Posterior cingulate gyrus (tissue), 11 donors: ENCODE results near the gene SLC9B2.

ENCODE experiments used
- DNase-seq, 10 donors: peaks; one replicate each; pipeline versions ENCODE4 v3.0.0 to v3.0.0-alpha.2; 2020 to 2021; ENCODE audit warnings: mixed read lengths in 3 of 10
- intact Hi-C: fragments of 100-400 bp; cut with DNase I; formaldehyde crosslinking; loops from one replicate; pipeline ENCODE4 v1.15.1; 2023

The SLC9B2 gene, protein sequence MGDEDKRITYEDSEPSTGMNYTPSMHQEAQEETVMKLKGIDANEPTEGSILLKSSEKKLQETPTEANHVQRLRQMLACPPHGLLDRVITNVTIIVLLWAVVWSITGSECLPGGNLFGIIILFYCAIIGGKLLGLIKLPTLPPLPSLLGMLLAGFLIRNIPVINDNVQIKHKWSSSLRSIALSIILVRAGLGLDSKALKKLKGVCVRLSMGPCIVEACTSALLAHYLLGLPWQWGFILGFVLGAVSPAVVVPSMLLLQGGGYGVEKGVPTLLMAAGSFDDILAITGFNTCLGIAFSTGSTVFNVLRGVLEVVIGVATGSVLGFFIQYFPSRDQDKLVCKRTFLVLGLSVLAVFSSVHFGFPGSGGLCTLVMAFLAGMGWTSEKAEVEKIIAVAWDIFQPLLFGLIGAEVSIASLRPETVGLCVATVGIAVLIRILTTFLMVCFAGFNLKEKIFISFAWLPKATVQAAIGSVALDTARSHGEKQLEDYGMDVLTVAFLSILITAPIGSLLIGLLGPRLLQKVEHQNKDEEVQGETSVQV

DNA sequence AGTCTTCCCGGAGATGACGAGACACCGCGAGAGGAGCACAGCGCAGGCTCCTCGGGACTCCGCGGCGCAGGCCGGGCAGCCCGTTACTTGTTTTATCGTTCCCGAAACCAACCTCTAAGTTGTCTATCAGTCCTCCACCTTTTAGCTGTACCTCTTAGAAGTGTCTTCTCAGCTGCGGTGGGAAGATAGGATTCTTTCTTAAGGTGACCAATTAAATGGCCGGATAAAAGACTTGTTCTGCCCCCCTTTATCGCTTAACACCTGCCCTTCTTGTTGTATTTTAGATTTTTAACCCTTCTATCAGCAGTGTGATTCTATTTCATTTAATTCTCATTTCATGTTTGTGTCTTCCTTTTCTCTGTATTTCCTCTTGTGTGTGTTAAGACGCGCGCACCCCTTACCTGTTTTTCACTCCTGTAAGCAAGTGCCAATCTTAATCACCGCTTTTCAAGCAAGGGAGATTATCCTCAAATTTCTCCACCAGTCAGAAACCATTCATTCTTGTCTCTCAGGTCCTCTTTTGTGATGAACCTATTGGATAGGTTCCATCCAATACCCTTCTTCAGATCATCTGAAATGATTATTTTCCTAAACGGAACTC is at the start of gene SLC9B2:
Gene SLC9B2, minus strand, starts transcription at position 15 of the 601 bp plus-strand sequence. CDS start 9,211 bp downstream, outside the sequence.
- intact Hi-C loops = loop anchor here (5.0 kb wide), 1 partner anchor 575 kb away; the partner anchor contains the start of gene NFKB1
- no peak for DNase-seq

DNA sequence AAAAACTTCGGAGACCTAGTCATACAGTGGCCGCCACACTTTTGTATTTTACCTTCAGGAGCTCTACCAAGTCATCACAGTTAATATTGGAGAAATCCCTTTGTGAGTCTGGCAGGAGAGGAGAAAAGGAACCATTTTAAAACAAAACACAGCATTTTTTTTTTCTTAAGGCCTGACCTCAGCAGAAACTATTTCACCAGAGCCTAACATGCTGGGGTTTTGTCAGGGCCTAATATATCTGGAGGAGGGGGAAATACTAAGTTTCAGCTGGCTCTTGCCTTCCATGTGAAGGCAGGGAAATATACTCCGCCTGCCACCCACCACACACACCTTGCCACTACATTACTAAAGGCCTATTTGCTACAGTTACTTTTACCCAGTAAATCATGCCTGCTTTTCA is 49.6 kb upstream of the SLC9B2 start:
- DNase-seq = no peak
- intact Hi-C loops = no loop called here

DNA sequence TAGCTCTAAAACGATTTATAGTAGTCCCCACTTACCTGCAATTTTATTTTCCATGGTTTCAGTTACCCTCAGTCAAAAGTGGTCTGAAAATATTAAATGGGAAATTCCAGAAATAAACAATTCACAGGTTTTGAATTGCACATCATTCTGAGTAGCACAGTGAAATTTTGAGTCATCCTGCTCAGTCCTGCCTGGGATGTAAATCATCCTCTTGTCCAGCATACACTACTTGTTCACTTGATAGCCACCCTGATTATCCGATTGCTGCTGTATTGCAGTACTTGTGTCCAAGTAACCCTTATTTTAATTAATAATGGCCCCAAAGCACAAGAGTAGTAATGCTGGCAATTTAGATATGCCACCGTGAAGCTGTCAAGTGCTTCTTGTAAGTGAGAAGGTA is 46.6 kb upstream of the SLC9B2 start:
- intact Hi-C loops = no loop called here
- DNase-seq = no peak

DNA sequence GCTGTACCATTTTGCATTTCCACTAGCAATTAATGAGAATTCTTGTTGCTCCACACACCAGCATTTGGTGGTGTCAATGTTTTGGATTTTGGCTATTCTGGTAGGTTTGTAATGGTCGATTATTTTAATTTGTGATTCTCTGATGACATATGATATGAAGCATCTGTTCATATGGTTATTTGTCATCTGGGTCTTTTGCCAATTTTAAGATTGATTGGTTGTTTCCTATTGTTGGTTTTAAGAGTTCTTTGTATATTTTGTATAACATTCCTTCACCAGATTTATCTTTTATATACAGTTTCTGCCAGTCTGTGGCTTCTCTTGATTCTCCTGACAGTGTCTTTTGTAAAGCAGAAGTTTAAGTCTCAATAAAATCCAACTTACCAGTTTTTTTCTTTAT is 41.6 kb upstream of the SLC9B2 start:
- DNase-seq = no peak
- intact Hi-C loops = no loop called here

DNA sequence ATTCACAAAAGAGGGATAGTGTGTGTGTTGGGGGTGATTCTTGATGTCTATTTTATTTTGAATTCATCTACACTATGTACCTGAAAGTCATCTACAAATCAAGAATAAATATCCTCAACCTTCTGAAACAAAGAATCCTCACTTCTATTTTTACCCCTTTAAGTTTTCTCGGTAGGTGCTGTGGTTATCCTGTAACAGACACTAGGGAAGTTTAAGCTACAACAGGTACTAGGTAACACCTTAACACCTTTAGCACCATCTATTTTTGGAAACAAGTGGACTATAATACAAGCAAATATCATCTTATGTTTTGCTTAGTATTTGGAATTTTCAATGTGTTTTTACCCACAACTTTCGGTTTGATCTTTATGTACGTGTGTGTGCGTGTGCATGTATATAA is 35.0 kb upstream of the SLC9B2 start:
- intact Hi-C loops = no loop called here
- DNase-seq = no peak

DNA sequence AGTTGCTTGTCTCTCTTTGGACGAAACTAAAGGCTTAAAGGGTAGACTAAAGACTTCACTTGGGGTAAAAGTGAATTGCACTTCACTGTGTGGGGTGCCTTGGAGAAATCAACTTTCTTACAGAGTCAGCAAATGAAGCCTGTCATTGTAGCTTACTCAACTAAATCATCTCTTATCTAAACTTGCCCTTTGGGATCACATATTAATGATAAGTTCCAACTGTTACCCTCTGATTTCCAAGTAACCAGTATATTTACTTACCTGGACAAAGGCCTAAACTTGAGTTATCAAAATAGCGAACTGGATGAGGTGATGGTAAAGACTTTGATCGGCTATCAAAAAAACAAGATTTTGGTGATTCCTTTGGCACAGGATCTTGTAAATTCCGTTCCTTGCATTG is 32.0 kb upstream of the SLC9B2 start:
- intact Hi-C loops = no loop called here
- no peak for DNase-seq

DNA sequence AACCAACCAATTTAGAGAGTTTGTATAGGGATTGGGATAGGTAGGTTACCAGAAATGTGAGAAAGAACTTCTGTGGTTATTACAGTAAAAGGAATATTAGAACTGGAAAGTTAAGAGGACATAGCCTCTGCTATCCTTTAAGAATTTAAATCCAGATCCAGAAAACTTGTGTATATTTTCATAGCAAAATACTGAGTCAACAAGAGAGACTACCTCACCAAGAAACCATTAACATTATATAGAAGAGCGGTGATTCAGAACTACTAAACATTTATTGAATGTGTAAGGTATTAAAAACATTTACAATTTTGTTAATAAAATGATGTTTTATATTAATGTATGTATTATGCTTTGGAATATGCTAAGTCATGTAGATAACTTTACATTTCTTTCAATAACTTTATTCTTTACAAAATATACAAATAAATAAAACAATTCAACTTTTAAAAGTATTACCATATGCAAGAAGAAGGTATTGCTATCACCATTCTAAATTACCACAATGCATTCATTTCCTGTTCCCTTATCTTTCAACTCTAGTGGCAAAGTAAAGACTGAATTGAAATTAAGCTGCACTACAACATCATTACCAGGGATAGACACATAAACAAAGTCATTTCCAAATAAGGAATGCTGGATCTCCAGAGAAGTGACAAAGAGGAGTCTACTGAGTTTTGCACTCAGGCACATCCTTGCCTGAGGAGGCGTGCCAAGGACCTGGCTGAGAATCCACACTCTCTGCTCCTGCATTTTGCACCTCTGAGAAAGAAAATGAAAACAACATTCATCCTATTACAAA is 29.2 kb upstream of the SLC9B2 start:
- intact Hi-C loops = no loop called here
- DNase-seq = no peak

DNA sequence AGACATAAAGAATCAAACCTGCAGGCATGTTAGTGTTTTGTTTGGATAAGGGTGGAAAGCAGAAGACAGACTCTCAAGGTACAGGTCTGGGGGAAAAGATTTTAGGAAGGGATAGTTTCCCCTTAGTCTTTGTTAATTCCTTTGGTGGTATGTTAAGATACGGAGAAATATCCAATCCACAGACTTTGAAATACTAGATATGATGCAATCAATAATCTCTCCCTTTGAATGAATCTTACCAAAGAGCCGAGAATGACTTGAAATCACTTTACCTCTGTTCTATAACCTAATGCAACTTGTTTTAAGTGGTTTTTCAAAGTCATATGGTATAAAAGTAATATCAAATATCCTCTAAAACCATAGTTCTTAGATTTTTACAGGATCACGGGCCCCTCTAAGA is 28.3 kb upstream of the SLC9B2 start:
- intact Hi-C loops = no loop called here
- no peak for DNase-seq

DNA sequence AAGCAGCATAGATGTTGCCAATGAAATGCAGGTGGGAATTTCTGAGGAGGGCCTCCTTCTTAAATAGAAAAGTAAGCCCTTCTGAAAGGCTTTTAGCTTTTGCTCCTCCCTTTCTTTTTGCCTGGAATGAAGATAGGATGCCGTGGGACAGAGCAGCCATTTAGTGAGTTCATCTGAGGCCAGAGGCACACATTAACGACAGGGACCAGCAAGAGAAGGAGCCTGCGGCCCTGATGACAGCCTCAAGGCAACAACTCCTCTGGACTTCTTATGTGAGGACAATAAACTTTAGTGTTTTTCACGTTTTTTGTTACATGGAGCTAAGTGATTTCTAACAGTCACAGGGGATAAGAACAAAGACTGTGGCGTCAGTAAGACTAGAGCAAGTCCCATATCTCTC is 24.1 kb upstream of the SLC9B2 start:
- intact Hi-C loops = no loop called here
- no peak for DNase-seq

DNA sequence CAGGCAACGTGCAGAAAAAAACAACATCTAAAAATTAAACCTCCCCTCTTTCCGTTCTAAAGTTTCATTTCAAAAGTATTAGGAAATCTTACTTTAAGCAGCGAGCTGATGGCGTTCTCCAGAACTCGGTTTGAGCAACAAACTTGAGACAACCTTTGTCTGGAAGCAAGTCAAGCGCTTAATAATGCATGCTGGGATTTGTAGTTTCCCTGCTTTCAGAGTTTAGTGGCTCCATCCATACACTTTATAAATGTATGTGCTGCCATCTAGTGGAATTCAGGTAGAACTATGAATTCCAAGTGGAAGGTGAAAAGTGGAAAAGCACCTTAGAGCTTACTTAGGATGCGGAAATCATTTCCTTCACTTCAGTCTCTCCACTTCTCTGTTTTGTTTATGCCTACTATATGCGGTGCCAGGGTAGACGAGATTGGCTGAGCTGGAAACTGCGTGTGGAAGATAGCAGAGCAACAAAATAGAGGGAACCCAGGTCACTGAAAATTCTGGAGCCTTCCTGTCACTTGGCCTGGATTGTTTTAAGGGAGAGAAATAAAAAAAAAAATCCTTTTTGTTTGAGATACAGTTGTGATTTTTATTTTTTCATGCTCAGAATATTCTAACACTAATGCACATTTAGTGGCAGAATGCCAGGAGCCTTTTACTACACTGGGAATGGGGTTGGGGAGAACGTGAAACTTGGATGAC is 23.3 kb upstream of the SLC9B2 start, which contains the start of gene BDH2:
Gene BDH2, minus strand, starts transcription at position 144 of the 702 bp plus-strand sequence. CDS start 3,580 bp downstream, outside the sequence.
- intact Hi-C loops = loop anchor here (5.0 to 10.0 kb wide), 2 partner anchors 55 to 273 kb away; partner anchors contain the start of gene UBE2D3

DNA sequence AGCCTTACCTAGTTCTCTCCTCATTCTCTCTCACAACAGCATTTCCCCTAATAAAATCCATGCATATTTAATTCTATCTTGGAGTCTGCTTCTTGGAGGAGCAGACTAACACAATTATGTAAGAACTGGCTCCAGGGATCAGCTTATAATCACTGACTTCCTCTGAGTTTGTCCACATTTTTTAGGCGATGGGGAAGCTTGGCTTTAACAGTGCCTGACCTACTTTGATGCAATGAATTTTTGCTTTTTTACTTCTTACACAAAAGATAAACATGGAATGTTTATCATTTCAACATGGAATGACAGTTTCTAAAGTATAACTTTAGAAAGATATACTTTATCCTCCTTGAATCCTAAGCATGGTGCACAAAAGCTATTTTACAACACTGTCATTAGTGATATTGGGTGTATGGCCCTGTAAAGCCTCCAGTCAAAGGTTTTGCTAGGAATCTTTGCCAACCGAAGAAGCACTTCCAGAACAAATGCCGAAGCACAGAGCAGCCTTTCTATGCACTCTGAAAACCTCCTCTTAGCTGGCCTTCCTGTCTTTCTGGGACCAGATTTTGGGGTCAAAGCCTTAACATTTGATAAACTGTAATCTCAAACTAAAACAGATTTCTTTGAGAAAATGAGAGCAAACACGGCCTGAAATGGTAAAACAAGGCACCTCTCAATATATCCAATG is 22.3 kb upstream of the SLC9B2 start:
- intact Hi-C loops = loop anchor here (5.0 to 10.0 kb wide), 2 partner anchors 54 to 272 kb away; partner anchors contain the start of gene UBE2D3
- DNase-seq = no peak

More for the DNA sequence above, 23.3 kb upstream of the SLC9B2 start, which contains the start of gene BDH2:
- DNase-seq = peak in 2 of 10 donors; percentile 9 to 34

DNA sequence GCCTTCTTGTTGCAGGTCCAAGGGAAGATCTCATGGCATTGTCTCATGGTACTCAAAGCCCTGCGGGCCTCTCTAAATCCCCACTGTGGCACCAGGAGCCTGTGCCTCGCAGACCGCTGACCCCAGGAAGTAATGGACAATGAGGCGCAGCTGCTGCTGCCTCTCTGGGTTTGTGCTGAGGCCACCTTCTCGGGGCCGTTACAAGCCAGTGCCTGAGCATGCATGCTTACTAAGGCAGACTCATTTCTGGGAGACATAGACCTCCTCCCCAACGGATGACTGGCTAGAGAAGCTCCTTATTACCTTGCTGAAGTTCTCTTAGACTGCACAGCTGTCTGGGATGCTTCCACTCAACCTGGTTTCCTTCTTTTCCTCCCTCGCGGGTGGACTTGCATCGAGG is 21.8 kb upstream of the SLC9B2 start:
- intact Hi-C loops = loop anchor here (5.0 to 10.0 kb wide), 2 partner anchors 54 to 271 kb away; partner anchors contain the start of gene UBE2D3
- no peak for DNase-seq

DNA sequence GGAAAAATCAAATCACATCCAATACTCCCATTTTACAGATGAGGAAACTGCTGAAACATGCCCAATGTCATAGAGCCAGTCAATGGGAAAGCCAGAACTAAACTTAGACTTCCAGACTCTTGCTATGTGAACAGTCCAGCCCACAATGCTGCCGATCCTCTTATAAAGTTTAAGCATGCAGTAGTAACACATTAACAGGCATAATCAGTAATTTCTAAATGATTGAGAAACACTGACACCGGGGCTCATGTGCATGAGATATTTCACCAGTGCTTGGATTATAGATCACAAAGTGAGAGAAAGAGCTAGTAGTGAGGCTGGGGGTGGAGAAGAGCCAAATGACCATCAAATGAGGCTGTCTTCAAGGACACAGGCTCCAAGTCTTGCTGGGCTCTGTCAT is 20.6 kb upstream of the SLC9B2 start:
- DNase-seq = no peak
- intact Hi-C loops = loop anchor here (5.0 to 10.0 kb wide), 2 partner anchors 52 to 270 kb away; partner anchors contain the start of gene UBE2D3

DNA sequence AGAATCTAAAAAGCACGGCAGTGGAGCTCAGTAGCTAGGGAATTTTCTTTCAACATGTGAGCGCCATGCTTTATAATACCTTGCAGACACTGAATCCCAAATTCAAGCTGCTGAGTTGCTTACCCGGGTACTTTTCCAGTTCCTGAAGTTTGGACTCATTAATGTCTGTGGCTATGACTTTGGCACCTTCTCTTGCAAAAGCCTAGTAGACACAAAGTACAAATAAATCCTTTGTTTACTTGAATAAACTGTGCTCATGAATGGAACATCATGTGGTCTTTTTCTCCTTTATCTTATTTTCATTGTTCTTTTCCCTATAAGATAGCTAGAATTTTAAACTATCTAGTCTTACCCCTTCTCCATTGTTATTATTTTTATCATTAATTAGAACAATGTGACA is 18.5 kb upstream of the SLC9B2 start:
- no peak for DNase-seq

DNA sequence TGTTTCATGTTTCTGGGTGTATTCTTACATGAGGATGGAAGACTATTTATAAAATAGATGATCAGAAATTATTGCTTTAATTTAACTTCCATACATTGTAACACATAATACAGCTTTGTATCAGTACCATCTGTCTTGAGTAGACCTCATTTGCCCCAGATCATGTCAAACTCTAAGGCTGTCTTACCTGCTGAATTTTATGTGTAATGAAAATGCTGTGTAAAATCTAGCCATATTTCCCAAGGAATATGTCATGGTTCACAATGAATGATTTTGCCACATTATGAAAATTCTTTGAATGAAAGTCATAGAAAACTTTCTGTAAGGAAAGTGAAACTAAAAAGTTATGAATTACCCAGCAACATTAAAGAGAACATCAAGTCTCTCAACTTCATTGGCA is 15.7 kb upstream of the SLC9B2 start:
- intact Hi-C loops = loop anchor here (5.0 to 10.0 kb wide), 4 partner anchors 47 to 660 kb away; no protein-coding TSS in a partner anchor

More for the DNA sequence above, 18.5 kb upstream of the SLC9B2 start:
- intact Hi-C loops = loop anchor here (5.0 to 10.0 kb wide), 2 partner anchors 50 to 268 kb away; partner anchors contain the start of gene UBE2D3

DNA sequence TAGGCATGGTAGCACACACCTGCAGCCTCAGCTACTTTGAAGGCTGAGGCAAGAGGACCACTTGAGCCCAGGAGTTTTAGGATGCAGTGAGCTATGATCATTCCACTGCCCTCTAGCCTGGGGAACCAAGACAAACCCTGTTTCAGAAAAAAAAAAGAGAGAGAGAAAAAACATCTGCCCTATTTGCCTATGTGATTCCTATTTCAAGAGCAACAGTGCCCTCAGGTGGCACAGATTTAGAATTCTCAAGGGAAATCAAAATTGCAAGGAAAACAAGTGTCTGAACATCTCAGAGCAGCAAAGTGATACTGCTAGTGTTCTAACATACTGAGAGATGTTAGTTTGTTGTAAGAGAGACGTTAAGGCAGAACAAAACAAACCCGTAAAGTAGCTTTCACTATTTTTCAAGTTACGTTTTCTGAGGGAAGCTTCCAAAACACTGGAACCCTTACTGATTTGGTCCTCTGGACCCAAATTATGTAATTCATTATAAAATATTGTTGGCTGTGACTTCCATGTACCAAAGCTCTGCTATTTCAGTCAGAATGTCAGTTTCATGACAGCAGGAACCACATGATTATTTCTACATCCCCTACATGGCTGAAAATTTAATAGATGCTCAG is 15.2 kb upstream of the SLC9B2 start:
- intact Hi-C loops = loop anchor here (5.0 to 10.0 kb wide), 4 partner anchors 47 to 659 kb away; no protein-coding TSS in a partner anchor
- peak in 3 of 10 donors; percentile 12 to 54 (median 20) for DNase-seq

More for the DNA sequence above, 15.7 kb upstream of the SLC9B2 start:
- DNase-seq = no peak

DNA sequence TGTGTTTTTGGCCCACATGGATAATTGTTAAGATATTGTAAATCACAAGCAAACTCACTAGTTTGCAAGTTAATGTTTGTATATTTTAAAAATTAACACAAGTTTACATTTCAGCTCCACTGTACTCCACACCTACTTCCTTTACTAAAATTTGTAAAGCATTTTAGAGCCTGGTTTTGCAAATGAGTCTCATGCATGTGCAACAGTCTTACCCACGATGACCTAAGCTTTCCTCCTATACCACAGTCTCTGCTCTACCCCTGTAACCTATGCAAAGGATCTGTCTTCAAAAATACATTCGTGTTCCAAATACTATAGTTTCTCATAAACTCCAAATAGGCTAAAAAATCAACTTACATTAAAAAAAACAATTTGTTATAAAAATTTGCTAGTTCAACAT is 12.9 kb upstream of the SLC9B2 start:
- DNase-seq = no peak
- intact Hi-C loops = no loop called here

DNA sequence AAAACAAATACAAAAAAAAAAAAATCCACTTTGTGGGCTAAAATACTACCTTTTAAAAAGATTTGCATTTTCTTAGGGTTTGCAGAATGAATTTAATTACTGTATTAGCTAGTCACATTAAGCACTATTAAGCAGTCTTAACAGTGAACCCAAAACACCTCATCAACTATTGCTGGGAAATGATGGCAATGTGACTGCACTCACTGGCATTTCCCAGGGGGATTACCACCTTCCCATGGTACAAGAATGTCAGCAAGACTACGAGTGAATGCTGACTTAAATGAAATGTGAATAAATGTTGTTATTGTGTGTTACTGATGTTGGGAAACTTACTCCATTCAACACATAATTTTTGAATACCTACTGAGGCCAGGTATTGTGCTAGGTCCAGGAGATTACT is 10.0 kb upstream of the SLC9B2 start:
- intact Hi-C loops = no loop called here
- no peak for DNase-seq
